Measurements from ENCODE around the gene ZNF329. TPM values are rescaled to one million over a fixed set of nuclear protein-coding genes. Genes with fewer than 3 reads are reported as not detected.

Gene ZNF329
- total and polyA plus RNA-seq, 9 of the 15 experiments (the other 6 are each of a cell fraction or from before 2014, with no cell fraction given) = 0.21 to 3.6 (median 2.2) TPM

DNA sequence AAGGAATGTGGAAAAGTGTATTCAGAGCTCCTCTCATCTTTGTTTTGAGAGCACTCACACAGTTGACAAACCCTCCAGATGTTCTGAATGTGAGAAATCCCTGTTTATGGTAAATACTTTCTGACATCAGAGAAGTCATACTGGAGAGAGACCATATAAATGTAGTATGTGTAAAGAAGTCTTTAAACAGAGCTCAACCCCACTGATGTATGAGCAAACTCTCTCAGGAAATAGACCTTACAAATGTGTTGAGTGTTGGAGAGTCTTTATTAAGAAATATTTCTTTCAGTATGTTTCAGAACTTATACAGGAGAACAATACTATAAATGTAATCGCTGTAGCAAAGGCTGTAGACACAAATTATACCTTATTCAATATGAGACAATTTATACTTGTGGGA lies 15.7 kb upstream of the ZNF329 start:
- Histone ChIP-seq H3K4me1 (replicated peaks in 1 of 2; ENCODE audit: control insufficient read depth in 2 of 2, insufficient read depth in 2 of 2, low read length in 2 of 2) (no peaks in the 10 kb centered on the region), H2AFZ (ENCODE audit: low read depth, low read length) (no peak overlapping the region), H3K27me3 (ENCODE audit: control insufficient read depth in 2 of 2, insufficient read depth in 2 of 2, low read length in 2 of 2) (no peaks in the 10 kb centered on the region), H3K4me2 (ENCODE audit: insufficient read depth, low read length) (no peak overlapping the region), H3K4me3 (no peak overlapping the region), H4K20me1 (replicated peaks; ENCODE audit: control insufficient read depth, insufficient read depth, low read length) (no peaks in the 10 kb centered on the region), H3K9me1 (ENCODE audit: control insufficient read depth, insufficient read depth, low read length) (no peaks in the 10 kb centered on the region), H3K36me3 (ENCODE audit: control insufficient read depth, insufficient read depth, low read length) (no peaks in the 10 kb centered on the region), H3K27ac (ENCODE audit: extremely low read depth, low read depth, low read length) (no peak overlapping the region), H3K9me3 (replicated peaks; ENCODE audit: control insufficient read depth, insufficient read depth, low read depth, low read length) (0 out of 2 replicates have a peak, but pooled peaks cover 9% of the 10 kb centered on the region), H3K79me2 (ENCODE audit: control insufficient read depth, insufficient read depth, low read length) (no peaks in the 10 kb centered on the region), H3K9ac (ENCODE audit: insufficient read depth in 1 of 2, low read depth in 2 of 2, low read length in 2 of 2) (no peak overlapping the region)
- ChIA-PET POLR2A (no interaction called here), CTCF (ENCODE audit: low intra/inter-chr PET ratio) (no interaction called here)
- BruUV-seq (replicated peaks) = no TSS peak
- ATAC-seq = no peak
- no peak for FAIRE-seq
- in situ Hi-C loops (cut with MboI) = no loop called here
- intact Hi-C loops (cut with micrococcal nuclease) = no loop called here
- DNase-seq (ENCODE audit: extremely low read depth in 1 of 4, low spot score in 3 of 4) = no peak
- TF ChIP-seq ZNF551 (CRISPR knock-in tag; IDR thresholded peaks at IDR 0.05) = no peak
- TF ChIP-seq ARID1B (IDR thresholded peaks at IDR 0.05) = no peak
- no peak for TF ChIP-seq ESRRB (CRISPR knock-in tag; IDR thresholded peaks at IDR 0.05; ENCODE audit: borderline replicate concordance)
- no peak for TF ChIP-seq ZBTB34 (CRISPR knock-in tag; IDR thresholded peaks at IDR 0.05)
- TF ChIP-seq PCBP2 (IDR thresholded peaks at IDR 0.05; ENCODE audit: low read depth, low read length, poor library complexity, severe bottlenecking) = no peak
- no peak for TF ChIP-seq MITF (IDR thresholded peaks at IDR 0.05)
- no peak for TF ChIP-seq RCOR1 (IDR thresholded peaks at IDR 0.05; ENCODE audit: borderline replicate concordance in 1 of 2, low read depth in 2 of 2, low read length in 2 of 2)
- no peak for TF ChIP-seq CC2D1A (IDR thresholded peaks at IDR 0.05)
- no peak for TF ChIP-seq PPARD (CRISPR knock-in tag; IDR thresholded peaks at IDR 0.05)
- no peak for TF ChIP-seq ATF3 (IDR thresholded peaks at IDR 0.05)
- TF ChIP-seq ATF3 (CRISPR knock-in tag; conservative IDR thresholded peaks at IDR 0.05) = no peak
- TF ChIP-seq, protein P1, sequence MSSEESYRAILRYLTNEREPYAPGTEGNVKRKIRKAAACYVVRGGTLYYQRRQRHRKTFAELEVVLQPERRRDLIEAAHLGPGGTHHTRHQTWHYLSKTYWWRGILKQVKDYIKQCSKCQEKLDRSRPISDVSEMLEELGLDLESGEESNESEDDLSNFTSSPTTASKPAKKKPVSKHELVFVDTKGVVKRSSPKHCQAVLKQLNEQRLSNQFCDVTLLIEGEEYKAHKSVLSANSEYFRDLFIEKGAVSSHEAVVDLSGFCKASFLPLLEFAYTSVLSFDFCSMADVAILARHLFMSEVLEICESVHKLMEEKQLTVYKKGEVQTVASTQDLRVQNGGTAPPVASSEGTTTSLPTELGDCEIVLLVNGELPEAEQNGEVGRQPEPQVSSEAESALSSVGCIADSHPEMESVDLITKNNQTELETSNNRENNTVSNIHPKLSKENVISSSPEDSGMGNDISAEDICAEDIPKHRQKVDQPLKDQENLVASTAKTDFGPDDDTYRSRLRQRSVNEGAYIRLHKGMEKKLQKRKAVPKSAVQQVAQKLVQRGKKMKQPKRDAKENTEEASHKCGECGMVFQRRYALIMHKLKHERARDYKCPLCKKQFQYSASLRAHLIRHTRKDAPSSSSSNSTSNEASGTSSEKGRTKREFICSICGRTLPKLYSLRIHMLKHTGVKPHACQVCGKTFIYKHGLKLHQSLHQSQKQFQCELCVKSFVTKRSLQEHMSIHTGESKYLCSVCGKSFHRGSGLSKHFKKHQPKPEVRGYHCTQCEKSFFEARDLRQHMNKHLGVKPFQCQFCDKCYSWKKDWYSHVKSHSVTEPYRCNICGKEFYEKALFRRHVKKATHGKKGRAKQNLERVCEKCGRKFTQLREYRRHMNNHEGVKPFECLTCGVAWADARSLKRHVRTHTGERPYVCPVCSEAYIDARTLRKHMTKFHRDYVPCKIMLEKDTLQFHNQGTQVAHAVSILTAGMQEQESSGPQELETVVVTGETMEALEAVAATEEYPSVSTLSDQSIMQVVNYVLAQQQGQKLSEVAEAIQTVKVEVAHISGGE (CRISPR knock-in tag; IDR thresholded peaks at IDR 0.05) = no peak
- no peak for TF ChIP-seq NBN (IDR thresholded peaks at IDR 0.05; ENCODE audit: low read depth)
- no peak for TF ChIP-seq ZNF224 (CRISPR knock-in tag; IDR thresholded peaks at IDR 0.05)
- TF ChIP-seq SUPT5H (IDR thresholded peaks at IDR 0.05) = no peak
- WGBS (ENCODE audit: insufficient coverage, low coverage, missing lambda C conversion rate) = 0% methylated on average over 1 of the region's 1 CpG

Measured in K562 (cell line).